Measurements from ENCODE around the gene SEMA4G.

- no peak for TF ChIP-seq RFX5 (IDR thresholded peaks at IDR 0.05; ENCODE audit: borderline replicate concordance, low read depth, low read length)
- no peak for TF ChIP-seq CTCF (IDR thresholded peaks at IDR 0.05; ENCODE audit: control extremely low read depth in 1 of 3, insufficient read depth in 1 of 3, low read depth in 1 of 3, low read length in 3 of 3)
- no peak for TF ChIP-seq CHD2 (IDR thresholded peaks at IDR 0.05; ENCODE audit: low read length)
- no peak for TF ChIP-seq ASH2L (IDR thresholded peaks at IDR 0.05; ENCODE audit: low read length)
- no peak for TF ChIP-seq EZH2 (IDR thresholded peaks at IDR 0.05; ENCODE audit: low read depth, low read length, severe bottlenecking)
- TF ChIP-seq MAFK (IDR thresholded peaks at IDR 0.05; ENCODE audit: low read depth, low read length): no peak
- TF ChIP-seq RAD21 (IDR thresholded peaks at IDR 0.05 in 1 of 2, conservative IDR thresholded peaks at IDR 0.05 in 1 of 2; ENCODE audit: low read depth in 2 of 2, low read length in 2 of 2): no peak
- no peak for TF ChIP-seq NRF1 (IDR thresholded peaks at IDR 0.05; ENCODE audit: low read depth, low read length)
- TF ChIP-seq HDAC6 (IDR thresholded peaks at IDR 0.05; ENCODE audit: low read depth, low read length): no peak
- no peak for TF ChIP-seq BRCA1 (IDR thresholded peaks at IDR 0.05; ENCODE audit: low read depth, low read length)
- TF ChIP-seq ATF2 (IDR thresholded peaks at IDR 0.05; ENCODE audit: low read length): no peak
- TF ChIP-seq SIN3A (conservative IDR thresholded peaks at IDR 0.05 in 1 of 2, IDR thresholded peaks at IDR 0.05 in 1 of 2; ENCODE audit: low read depth in 1 of 2, low read length in 2 of 2): no peak
These were observed 3.5 kb upstream of the SEMA4G start for GRCh38 chr10:100965820-100966219.

All from H1 (cell line).